ENCODE results near the gene UBAP1L.
"Not testable (repeated sequence)": the region's sequence is repeated elsewhere in the genome, so short reads cannot be mapped to it uniquely, and the experiment has no call there.

UBAP1L gene

DNA sequence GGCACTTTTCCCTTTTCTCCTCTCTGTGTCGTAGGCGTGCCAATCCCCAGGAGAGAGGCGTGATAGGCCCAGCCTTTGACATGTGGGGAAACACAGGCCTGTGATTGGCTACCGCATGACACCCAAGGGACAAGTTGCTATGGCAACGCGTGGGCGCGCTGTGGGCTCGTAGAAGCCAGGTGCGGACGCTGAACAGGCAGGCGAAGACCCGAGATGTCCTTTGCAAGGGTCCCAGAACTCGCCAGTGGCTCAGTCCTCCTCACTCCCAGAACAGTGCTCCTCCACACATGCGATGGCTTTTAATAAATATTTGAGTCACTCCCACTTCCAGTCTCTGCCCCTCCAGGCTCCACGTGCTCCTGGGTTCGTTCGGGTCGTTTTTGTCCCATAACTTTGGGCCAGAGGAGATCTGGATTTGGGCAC lies 65.6 kb downstream of the UBAP1L start:
- peak overlapping the region; percentile 14 for H3K4me3 ChIP-seq (ENCODE audit: low read length)
- peak; percentile 94 for DNase-seq (ENCODE audit: low read depth)
- TF ChIP-seq, protein P1, sequence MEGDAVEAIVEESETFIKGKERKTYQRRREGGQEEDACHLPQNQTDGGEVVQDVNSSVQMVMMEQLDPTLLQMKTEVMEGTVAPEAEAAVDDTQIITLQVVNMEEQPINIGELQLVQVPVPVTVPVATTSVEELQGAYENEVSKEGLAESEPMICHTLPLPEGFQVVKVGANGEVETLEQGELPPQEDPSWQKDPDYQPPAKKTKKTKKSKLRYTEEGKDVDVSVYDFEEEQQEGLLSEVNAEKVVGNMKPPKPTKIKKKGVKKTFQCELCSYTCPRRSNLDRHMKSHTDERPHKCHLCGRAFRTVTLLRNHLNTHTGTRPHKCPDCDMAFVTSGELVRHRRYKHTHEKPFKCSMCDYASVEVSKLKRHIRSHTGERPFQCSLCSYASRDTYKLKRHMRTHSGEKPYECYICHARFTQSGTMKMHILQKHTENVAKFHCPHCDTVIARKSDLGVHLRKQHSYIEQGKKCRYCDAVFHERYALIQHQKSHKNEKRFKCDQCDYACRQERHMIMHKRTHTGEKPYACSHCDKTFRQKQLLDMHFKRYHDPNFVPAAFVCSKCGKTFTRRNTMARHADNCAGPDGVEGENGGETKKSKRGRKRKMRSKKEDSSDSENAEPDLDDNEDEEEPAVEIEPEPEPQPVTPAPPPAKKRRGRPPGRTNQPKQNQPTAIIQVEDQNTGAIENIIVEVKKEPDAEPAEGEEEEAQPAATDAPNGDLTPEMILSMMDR (IDR thresholded peaks at IDR 0.05; ENCODE audit: insufficient read depth, low read depth, low read length, missing control alignments), result no peak

DNA sequence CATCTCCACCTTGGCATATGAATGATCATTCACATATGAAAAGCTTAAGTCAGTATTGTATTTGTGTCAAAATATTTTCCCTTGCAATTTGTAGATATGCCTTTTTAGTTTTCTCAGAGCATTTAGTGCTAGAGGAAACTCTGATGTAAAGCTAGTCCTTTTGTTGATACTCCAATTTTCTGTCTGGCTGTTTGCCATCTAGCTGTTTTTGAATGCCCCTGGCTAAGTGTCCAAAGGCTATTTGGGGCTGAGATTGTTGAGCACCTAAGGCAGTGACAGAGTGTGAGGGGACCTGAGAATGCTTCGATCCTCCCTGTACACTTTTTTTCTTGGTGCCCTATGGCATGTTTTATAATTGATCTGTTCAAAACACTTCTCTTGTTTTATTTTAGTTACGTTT lies 66.8 kb downstream of the UBAP1L start:
- DNase-seq (ENCODE audit: low read depth), result no peak
- H3K4me3 ChIP-seq (ENCODE audit: low read length), result no peak overlapping the region
- TF ChIP-seq, protein P1 (IDR thresholded peaks at IDR 0.05; ENCODE audit: insufficient read depth, low read depth, low read length, missing control alignments), result no peak

DNA sequence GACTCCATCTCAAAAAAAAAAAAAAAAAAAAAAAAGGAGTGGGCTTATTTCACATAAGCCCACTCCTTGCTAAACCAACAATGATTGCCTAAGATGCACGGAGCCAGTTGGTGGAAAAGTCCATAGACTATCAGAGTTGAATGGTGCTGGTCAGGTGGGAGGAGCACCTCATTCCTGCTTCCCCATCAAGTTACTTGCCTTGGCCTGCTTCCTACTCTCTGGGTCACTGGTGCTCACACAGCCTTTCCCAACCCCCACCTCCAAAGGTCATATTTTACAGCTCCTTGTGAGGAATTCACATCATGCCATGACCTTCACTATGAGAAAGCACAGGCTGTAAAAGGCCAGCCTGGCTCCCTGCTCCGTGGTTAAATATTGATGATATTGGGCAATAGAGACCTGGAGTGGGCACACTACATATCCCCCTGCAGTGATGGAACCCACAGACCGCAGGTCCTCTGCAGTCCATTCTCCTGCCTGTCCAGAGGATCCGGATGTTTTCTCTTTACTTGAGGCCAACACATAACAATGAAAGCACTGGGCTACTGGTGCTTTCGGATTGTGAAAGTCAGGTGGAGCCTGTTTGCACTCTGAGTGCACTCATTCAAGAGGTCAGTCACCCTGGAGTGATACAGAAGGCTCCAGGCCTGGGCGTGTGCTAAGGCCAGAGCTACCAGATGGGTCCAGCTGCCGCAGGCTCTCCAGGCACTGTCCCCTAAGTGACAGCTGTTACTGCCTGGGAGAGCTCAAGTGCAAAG lies 70.1 kb downstream of the UBAP1L start, which contains the start of gene SLC51B:
TSS of gene SLC51B (plus strand) at position 664 of the 758 bp plus-strand sequence. CDS start 4,618 bp downstream, outside the sequence.
- DNase-seq (ENCODE audit: low read depth), result peak; percentile 18
- H3K4me3 ChIP-seq (ENCODE audit: low read length), result no peak within 1 kb of the TSS

DNA sequence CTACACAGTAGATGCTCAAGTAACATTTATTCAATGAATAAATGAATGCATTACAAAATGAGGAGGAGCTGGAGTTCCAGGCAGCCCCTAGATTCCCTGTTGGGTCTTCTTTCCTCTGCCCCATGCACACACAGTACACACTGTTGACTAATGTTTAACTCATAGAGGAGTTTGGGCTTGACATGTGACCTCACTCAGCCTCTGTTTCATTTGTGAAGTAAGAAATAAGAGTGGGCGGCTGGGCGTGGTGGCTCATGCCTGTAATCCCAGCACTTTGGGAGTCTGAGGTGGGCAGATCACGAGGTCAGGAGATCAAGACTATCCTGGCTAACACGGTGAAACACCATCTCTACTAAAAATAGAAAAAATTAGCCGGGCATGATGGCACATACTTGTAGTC lies 70.8 kb downstream of the UBAP1L start:
- H3K4me3 ChIP-seq (ENCODE audit: low read length), result not testable (repeated sequence)
- peak; percentile 91 for DNase-seq (ENCODE audit: low read depth)

More for the DNA sequence above, 70.1 kb downstream of the UBAP1L start, which contains the start of gene SLC51B:
- TF ChIP-seq, protein P1 (IDR thresholded peaks at IDR 0.05; ENCODE audit: insufficient read depth, low read depth, low read length, missing control alignments), result no peak

DNA sequence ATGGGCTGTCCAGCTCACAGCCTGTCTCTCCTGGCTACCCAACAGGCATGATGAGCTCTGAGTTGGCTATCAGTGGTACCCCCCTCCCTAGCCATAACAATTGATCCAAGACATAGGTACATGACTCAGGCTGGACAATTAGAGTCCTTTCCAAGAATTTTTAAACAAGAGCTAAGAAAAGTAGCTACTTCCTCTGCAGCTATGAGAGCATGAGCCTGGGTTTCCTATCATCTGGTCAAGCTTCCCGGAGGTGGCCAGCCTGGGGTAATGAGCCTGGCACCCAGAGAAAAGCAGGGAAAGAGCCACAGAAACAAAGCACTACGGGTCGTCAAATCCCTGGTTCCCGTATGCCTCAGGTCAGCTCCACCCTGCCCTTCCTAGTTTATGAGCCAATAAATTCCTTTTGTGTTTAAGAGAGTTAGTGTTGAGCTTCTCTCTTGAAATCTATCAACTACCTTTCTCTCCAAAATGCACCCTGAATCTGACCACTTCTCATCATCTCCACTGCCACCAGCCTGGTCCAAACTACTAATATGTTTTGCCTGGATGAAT lies 72.1 kb downstream of the UBAP1L start:
- DNase-seq (ENCODE audit: low read depth), result no peak
- TF ChIP-seq, protein P1 (IDR thresholded peaks at IDR 0.05; ENCODE audit: insufficient read depth, low read depth, low read length, missing control alignments), result no peak
- H3K4me3 ChIP-seq (ENCODE audit: low read length), result no peak overlapping the region
